K562 (cell line): ENCODE measurements around the gene ILF2. TPM values are rescaled to one million over a fixed set of nuclear protein-coding genes. Genes with fewer than 3 reads are reported as not detected.
A peak's percentile ranks its signal among the peaks of the same experiment; 100 is the strongest.

Experiments used
- CBX1 ChIP-seq: sonication (generic); IDR thresholded peaks from 2 replicates; pipeline ENCODE4 v1.6.1; 2016; ENCODE audit warnings: antibody characterized with exemption, low read depth, mild to moderate bottlenecking
- MEF2D ChIP-seq: conservative IDR thresholded peaks from 2 replicates; pipeline ENCODE4 v1.6.1; 2016; ENCODE audit warnings: low read depth, missing genetic modification characterization, missing compliant biosample characterization
- POLR2B ChIP-seq: fragments of 450-650 bp; IDR thresholded peaks from 2 replicates; pipeline ENCODE4 v1.6.1; 2018; ENCODE audit warnings: low read depth; ENCODE audit not compliant: partially characterized antibody
- TFE3 ChIP-seq: fragments of 450-650 bp; formaldehyde crosslinking; IDR thresholded peaks from 2 replicates; pipeline ENCODE4 v1.4.0; 2020; ENCODE audit warnings: mild to moderate bottlenecking, mixed read lengths
- YY1 ChIP-seq, 3 experiments: IDR thresholded peaks; 2 replicates each; pipeline ENCODE4 v1.6.1; 2011; ENCODE audit warnings: low read length in 2 of 3, mild to moderate bottlenecking in 2 of 3, moderate library complexity in 2 of 3, borderline replicate concordance in 1 of 3, control low read depth in 1 of 3, low read depth in 1 of 3; ENCODE audit not compliant: insufficient read depth in 3 of 3, insufficient replicate concordance in 2 of 3, control insufficient read depth in 1 of 3, insufficient read length in 1 of 3; ENCODE audit errors: extremely low read depth in 1 of 3
- ZNF408 ChIP-seq: fragments of 250-450 bp; sonication (Bioruptor Pico); IDR thresholded peaks from 2 replicates; pipeline ENCODE4 v1.4.0; 2020; ENCODE audit warnings: low read depth, mild to moderate bottlenecking, moderate library complexity
- polyA plus RNA-seq, 8 experiments: library from polyadenylated mRNA; depleted of rRNA in 4 of 8; stranded (reverse) in 5 of 8; unstranded in 3 of 8; fragments of >200 nt; fragmentation: Nextera tagmentation in 2 of 8; fragmentation: Illumina TruSeq in 1 of 8; extraction: Ambion mirVana in 2 of 8; extraction: Trizol in 1 of 8; gene quantifications; 2 replicates each; pipeline versions ENCODE4 v1.2.1 to v1.2.3, GENCODE V29; 2011 to 2014; ENCODE audit warnings: inconsistent platforms in 1 of 8, missing spikeins in 1 of 8
- total RNA-seq, 7 experiments: library from RNA; depleted of rRNA in 6 of 7; stranded (reverse); fragments of >200 nt in 6 of 7; fragmentation: Illumina TruSeq in 2 of 7; extraction: Trizol in 2 of 7; gene quantifications; 2 replicates each; pipeline versions ENCODE4 v1.2.1 to v1.2.3, GENCODE V29; 2011 to 2021; ENCODE audit warnings: low replicate concordance in 1 of 7
- TF ChIP-seq, protein P1 (sequence below): fragments of 250-450 bp; sonication (Bioruptor Pico); IDR thresholded peaks from 2 replicates; pipeline ENCODE4 v1.5.0; 2020; ENCODE audit warnings: mild to moderate bottlenecking
- TF ChIP-seq, protein P2 (sequence below): fragments of 200-400 bp; formaldehyde crosslinking; IDR thresholded peaks from 2 replicates; pipeline ENCODE4 v1.6.1; 2017; ENCODE audit warnings: mild to moderate bottlenecking, low read depth, low read length, moderate library complexity
- TF ChIP-seq, protein P3 (sequence below): sonication (generic); formaldehyde crosslinking; IDR thresholded peaks from 2 replicates; pipeline ENCODE4 v1.8.0; 2022; ENCODE audit warnings: mild to moderate bottlenecking, missing genetic modification reagents

Gene ILF2
- total and polyA plus RNA-seq, 9 of the 15 experiments (the other 6 are each of a cell fraction or from before 2014, with no cell fraction given), result 282 to 726 (median 474) TPM

DNA sequence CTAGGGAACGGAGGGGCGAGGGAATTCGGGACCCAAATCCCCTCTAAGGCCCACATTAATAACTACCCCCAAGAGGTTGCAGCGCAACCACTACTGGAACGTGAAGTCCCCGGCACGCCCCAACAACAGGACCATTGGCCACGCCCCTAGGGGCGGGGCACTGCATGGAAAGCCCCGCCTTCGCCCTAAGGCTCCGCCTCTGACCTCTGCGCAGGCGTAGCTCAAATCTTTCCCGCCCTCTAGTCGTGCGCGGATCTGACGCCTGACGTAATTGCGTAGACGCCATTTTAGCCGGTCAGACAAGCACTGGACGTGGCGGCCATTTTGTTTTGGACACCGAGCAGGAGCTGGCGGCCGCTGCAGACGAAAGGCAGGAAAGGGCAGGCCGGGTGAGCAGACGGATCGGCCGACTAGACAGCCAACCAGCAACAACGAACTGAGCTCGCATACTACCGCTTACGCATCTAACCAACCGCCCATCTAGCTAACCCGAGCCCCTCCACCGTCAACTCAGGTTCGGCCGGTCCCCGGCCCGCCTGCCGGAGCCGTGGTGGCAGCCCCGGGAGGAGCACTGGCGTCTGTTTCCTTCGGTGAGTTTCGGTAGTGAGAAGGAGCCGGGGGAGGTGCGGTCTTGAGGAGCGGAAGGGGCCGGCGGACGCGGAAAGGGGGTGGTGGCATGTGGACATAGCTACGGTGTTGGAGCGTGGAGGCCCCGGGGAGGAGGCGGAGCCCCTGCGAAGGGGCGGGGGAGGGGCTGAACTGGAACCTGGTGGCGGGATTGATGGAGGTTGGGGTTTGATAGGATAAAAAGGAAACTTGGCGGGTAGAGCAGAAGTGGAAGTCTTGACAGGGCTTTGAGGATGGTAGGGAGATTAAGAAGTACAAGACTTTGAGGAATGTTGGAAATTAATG, 36.8 kb downstream of the ILF2 start, which contains the start of gene CHTOP (continued):
- TF ChIP-seq POLR2B, result peak; percentile 95
- TF ChIP-seq, protein P1, sequence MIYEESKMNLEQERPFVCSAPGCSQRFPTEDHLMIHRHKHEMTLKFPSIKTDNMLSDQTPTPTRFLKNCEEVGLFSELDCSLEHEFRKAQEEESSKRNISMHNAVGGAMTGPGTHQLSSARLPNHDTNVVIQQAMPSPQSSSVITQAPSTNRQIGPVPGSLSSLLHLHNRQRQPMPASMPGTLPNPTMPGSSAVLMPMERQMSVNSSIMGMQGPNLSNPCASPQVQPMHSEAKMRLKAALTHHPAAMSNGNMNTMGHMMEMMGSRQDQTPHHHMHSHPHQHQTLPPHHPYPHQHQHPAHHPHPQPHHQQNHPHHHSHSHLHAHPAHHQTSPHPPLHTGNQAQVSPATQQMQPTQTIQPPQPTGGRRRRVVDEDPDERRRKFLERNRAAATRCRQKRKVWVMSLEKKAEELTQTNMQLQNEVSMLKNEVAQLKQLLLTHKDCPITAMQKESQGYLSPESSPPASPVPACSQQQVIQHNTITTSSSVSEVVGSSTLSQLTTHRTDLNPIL (CRISPR knock-in tag), result no peak
- no peak for TF ChIP-seq ZNF408
- TF ChIP-seq YY1 (IDR thresholded peaks at IDR 0.05; ENCODE audit: borderline replicate concordance in 1 of 3, control insufficient read depth in 1 of 3, extremely low read depth in 1 of 3, insufficient read depth in 3 of 3, insufficient read length in 1 of 3, insufficient replicate concordance in 2 of 3, low read depth in 1 of 3, low read length in 2 of 3), result peak; percentile 99 to 100 (median 99)
- TF ChIP-seq MEF2D, result 0 out of 2 replicates have a peak, but pooled peaks have one; percentile 52
- TF ChIP-seq CBX1, result peak; percentile 83
- no peak for TF ChIP-seq TFE3
- TF ChIP-seq, protein P2, sequence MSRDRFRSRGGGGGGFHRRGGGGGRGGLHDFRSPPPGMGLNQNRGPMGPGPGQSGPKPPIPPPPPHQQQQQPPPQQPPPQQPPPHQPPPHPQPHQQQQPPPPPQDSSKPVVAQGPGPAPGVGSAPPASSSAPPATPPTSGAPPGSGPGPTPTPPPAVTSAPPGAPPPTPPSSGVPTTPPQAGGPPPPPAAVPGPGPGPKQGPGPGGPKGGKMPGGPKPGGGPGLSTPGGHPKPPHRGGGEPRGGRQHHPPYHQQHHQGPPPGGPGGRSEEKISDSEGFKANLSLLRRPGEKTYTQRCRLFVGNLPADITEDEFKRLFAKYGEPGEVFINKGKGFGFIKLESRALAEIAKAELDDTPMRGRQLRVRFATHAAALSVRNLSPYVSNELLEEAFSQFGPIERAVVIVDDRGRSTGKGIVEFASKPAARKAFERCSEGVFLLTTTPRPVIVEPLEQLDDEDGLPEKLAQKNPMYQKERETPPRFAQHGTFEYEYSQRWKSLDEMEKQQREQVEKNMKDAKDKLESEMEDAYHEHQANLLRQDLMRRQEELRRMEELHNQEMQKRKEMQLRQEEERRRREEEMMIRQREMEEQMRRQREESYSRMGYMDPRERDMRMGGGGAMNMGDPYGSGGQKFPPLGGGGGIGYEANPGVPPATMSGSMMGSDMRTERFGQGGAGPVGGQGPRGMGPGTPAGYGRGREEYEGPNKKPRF, result no peak
- TF ChIP-seq, protein P3, sequence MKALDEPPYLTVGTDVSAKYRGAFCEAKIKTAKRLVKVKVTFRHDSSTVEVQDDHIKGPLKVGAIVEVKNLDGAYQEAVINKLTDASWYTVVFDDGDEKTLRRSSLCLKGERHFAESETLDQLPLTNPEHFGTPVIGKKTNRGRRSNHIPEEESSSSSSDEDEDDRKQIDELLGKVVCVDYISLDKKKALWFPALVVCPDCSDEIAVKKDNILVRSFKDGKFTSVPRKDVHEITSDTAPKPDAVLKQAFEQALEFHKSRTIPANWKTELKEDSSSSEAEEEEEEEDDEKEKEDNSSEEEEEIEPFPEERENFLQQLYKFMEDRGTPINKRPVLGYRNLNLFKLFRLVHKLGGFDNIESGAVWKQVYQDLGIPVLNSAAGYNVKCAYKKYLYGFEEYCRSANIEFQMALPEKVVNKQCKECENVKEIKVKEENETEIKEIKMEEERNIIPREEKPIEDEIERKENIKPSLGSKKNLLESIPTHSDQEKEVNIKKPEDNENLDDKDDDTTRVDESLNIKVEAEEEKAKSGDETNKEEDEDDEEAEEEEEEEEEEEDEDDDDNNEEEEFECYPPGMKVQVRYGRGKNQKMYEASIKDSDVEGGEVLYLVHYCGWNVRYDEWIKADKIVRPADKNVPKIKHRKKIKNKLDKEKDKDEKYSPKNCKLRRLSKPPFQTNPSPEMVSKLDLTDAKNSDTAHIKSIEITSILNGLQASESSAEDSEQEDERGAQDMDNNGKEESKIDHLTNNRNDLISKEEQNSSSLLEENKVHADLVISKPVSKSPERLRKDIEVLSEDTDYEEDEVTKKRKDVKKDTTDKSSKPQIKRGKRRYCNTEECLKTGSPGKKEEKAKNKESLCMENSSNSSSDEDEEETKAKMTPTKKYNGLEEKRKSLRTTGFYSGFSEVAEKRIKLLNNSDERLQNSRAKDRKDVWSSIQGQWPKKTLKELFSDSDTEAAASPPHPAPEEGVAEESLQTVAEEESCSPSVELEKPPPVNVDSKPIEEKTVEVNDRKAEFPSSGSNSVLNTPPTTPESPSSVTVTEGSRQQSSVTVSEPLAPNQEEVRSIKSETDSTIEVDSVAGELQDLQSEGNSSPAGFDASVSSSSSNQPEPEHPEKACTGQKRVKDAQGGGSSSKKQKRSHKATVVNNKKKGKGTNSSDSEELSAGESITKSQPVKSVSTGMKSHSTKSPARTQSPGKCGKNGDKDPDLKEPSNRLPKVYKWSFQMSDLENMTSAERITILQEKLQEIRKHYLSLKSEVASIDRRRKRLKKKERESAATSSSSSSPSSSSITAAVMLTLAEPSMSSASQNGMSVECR (CRISPR knock-in tag), result peak; percentile 83
